Endometrial microvascular endothelial cells (primary cell): ENCODE data around the gene ABCC1. TPM values are rescaled to one million over a fixed set of nuclear protein-coding genes. Genes with fewer than 3 reads are reported as not detected.
"Not testable (repeated sequence)": the region's sequence is repeated elsewhere in the genome, so short reads cannot be mapped to it uniquely, and the experiment has no call there.

ENCODE experiments used
- in situ Hi-C: cut with HindIII; loops from 2 replicates; pipeline ENCODE4 v1.10.0; 2017; ENCODE audit warnings: low sequenced_read_pairs, low pct_unique_long_range_greater_than_20kb; ENCODE audit errors: inconsistent ontology term
- total RNA-seq: library from RNA; depleted of rRNA; stranded (reverse); fragments of >200 nt; gene quantifications from one replicate; pipeline ENCODE4 v1.2.3, GENCODE V29; 2015; ENCODE audit errors: inconsistent ontology term

Gene ABCC1
- total RNA-seq, 1 donor from 2014 or later: 26.0 TPM

GRCh38 chr16:16153000-16153399, 203.6 kb downstream of the ABCC1 start:
- in situ Hi-C loops: not testable (repeated sequence)

DNA sequence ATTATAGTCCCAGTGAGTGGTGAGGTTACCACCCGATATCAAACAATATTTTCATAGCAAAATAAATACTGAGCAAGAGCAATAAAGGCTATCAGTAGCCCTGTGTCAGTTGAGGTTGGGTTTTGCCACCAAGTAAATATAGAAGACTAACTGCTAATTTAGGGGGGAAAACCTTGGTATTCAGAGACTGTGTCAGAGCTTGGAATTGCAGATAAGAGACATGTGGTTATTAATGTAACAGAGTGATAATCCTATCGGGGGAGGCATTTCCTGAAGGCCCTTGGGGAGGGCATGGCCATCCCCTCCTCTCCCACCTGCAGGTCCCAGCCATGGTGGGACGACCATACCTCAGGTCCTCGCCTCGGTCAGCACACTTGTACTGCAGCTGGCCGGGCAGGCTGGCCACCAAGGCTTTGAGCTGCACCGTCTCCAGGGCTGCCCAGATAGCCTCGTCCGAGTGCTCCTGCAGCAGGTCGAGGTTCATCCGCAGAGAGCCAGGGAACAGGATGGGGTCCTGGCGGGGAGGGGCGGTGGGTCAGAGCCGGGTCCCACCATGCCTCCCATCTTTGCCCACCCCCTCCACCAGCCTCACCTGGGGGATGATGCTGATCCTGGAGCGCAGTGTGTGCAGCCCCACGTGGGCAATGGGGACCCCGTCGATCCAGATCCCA, 205.0 kb downstream of the ABCC1 start:
- in situ Hi-C loops: no loop called here

GRCh38 chr16:16155234-16155633, 205.8 kb downstream of the ABCC1 start:
- in situ Hi-C loops: no loop called here

DNA sequence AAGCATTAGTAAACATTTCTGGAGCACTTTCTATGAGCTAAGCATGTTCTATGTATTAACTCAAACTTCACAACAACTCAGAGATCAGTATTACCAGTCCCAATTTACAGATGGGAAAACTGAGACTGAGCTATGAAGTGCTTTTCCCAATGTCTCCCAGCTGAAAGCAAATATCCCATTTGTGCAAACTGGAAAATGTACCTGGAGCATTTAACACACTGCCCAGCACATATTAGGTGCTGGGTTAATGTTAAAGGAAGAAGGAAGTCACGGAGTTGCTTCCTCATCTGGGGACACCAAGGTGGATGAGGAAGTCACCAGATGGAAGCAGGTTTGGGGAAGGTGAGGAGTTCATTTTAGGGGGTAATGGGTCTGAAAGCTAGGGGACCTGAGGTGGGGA, 207.8 kb downstream of the ABCC1 start:
- in situ Hi-C loops: no loop called here

DNA sequence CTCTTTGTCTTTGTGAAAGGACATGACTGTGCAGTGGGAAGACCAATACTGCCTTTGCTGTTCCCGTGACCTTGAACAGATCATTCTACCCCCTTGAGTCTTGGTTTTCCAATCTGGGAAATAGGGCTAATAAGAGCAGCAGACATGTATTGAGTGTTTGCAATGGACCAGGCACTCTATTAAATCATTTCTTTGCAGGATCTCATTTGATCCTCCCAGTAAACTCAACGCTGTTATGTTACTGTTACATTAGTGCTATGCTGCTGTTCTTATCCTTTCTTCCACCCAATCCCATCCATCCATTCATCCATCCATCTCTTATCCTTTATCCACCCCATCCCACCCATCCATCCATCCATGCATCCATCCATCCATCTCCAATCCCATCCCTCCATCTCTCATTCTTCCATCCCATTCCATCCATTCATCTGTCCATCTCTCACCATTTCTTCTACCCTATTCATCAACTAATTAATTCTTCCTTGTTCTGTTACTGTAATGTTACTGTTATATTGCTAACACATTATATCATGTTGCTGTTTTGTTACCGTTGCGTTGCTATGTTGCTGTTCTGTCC, 208.8 kb downstream of the ABCC1 start:
- in situ Hi-C loops: no loop called here

DNA sequence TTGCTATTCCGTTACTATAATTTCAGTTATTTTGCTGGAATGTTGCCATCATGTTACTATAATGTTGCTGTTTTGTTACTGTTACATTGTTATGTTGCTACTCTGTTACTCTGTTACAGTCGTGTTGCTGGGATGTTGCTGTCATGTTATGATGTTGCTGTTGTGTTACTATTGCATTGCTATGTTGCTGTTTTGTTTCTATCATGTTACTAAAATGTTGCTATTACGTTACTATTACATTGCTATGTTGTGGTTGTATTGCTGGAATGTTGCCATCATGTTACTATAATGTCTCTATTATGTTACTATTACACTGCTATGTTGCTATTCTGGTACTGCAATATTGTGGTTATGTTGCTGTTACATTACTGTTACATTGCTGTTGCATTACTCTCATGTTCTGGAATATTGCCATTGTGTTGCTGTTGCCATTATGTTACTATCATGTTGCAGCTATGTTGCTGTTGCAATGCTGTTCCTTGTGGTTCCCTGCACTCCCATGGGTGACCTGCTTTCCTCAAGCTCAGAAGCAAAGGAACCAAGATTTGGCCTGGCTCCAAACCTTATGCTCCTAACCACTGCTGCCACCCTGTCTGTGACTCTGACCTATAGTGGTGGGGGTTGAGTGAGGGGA, 209.4 kb downstream of the ABCC1 start:
- in situ Hi-C loops: no loop called here

DNA sequence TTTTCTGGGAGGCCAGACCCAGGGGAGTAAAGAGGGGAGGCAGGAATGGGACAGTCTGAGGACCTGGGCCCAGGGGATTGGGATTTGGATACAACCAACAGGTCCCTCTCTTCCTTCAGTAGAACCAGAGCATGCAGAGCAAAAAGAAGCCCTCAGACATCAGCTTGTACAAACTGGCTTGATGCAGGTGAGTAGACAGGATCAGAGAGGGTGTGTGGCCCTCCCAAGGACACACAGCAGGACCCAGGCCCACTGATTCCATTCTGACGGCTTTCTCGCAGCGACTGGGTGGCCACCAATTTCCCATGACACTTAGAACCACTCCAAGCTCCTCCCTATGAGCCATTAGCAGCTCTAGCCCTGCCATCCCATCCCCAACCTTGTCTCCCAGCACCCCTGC, 210.2 kb downstream of the ABCC1 start:
- in situ Hi-C loops: no loop called here

- in situ Hi-C loops: no loop called here
Observed at GRCh38 chr16:16161319-16161718, 211.9 kb downstream of the ABCC1 start.

DNA sequence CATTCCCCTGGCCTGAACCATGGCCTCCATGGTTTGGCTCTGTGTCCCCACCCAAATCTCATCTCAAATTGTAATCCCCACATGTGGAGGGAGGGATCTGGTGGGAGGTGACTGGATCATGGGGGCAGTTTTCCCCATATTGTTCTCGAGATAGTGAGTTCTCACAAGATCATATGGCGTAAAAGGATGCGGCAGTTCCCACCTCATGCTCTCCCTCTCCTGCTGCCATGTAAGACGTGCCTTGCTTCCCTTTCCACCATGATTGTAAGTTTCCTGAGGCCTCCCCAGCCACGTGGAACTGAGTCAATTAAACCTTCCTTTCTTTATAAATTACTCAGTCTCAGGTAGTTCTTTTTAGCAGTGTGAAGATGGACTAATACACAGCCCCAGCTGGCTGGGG, 212.4 kb downstream of the ABCC1 start:
- in situ Hi-C loops: not testable (repeated sequence)

- in situ Hi-C loops: no loop called here
Observed at GRCh38 chr16:16162591-16162990, 213.2 kb downstream of the ABCC1 start.

- in situ Hi-C loops: no loop called here
Observed at GRCh38 chr16:16163109-16163508, 213.7 kb downstream of the ABCC1 start.

GRCh38 chr16:16163571-16163970, 214.2 kb downstream of the ABCC1 start:
- in situ Hi-C loops: no loop called here

DNA sequence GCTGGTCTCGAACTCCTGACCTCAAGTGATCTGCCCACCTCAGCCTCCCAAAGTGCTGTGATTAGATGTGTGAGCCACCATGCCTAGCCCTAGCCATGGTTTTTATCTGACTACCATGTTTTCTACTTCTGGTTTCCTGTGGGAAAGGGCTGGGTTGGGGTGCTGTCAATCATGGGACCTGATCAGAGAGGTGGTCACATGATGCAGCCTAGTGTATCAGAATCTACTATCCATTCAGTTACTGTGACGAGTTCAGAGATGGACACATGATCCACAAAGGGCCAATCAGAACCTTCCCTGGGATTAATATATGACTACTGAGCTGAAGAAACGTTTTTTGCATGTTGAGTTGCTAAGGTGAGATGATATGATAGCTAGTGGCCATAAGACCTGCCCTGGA, 214.8 kb downstream of the ABCC1 start:
- in situ Hi-C loops: no loop called here

DNA sequence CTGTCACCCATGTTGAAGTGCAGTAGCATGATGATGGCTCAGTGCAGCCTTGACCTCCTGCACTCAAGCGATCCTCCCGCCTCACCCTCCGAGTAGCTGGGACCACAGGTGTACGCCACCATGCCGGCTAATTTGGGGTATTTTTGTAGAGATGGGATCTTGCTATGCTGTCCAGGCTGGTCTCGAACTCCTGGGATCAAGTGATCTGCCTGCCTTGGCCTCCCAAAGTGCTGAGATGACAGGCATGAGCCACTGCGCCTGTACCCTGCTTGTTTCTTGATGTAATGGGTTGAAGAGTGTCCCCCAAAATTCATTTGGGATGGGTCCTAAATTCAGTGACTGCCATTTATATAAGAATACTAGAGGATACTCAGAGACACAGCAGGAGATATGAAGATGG, 216.7 kb downstream of the ABCC1 start:
- in situ Hi-C loops: no loop called here

DNA sequence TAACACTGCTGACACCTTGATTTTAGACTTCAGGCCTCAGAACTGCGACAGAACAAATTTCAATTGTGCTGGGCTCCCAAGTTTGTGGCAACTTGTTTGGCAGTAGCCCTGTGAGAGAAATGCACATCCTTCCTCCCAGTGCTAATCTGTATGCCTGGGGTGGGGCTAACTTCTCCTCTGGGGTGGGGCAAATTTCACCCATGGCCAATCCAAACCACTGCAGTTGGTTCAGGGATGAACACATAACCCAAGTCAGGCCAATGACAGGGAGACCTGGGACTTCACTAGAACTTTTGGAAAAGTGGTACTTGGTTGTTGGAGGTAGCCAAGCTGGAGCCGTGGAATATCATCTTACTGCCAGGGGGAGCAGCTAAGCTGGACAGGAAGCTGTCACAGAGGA, 217.5 kb downstream of the ABCC1 start:
- in situ Hi-C loops: no loop called here

- in situ Hi-C loops: no loop called here
Observed at GRCh38 chr16:16167927-16168326, 218.5 kb downstream of the ABCC1 start.

- in situ Hi-C loops: no loop called here
Observed at GRCh38 chr16:16168431-16168830, 219.0 kb downstream of the ABCC1 start.

GRCh38 chr16:16169615-16170014, 220.2 kb downstream of the ABCC1 start:
- in situ Hi-C loops: no loop called here

DNA sequence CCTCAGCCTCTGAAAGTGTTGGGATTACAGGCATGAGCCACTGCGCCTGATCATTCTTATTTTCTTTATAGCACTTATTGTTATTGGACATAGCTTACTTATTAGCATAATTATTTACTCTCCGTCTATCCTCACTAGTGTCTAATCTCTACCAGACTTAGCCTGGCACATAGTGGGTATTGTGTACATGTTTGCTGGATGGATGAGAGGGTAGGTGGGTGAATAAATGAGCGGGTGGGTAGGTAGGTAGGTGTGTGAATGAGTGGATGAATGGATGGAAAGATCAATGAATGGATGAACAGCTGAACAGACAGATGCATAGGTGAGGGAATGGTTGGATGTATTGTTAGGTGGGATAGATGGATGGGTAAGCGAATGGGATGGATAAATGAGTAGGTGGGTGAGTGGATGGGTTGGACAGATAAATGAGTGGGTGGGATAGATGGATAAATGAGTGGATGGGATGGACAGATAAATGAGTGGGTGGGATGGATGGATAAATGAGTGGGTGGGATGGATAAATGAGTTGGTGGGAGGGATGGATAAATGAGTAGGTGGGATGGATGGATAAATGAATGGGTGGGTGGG, 222.0 kb downstream of the ABCC1 start:
- in situ Hi-C loops: no loop called here

GRCh38 chr16:16172991-16173390, 223.6 kb downstream of the ABCC1 start:
- in situ Hi-C loops: no loop called here
